Loucy (cell line): ENCODE data around the gene ZNF286A.

ENCODE experiments used
- H2AFZ ChIP-seq: fragments of 200-600 bp; sonication (generic); 2 replicates; pipeline ENCODE4 v1.6.0; 2016; ENCODE audit warnings: antibody characterized with exemption, mild to moderate bottlenecking, low read length, moderate library complexity
- H3F3A ChIP-seq: fragments of 200-600 bp; 2 replicates; pipeline ENCODE4 v1.6.0; 2016; ENCODE audit warnings: antibody characterized with exemption, low read depth, mild to moderate bottlenecking
- H3K27me3 ChIP-seq: fragments of 200-600 bp; sonication (generic); 2 replicates; pipeline ENCODE4 v1.6.1; 2014; ENCODE audit warnings: low read length, mild to moderate bottlenecking; ENCODE audit not compliant: insufficient read depth, poor library complexity, severe bottlenecking
- H3K36me3 ChIP-seq: fragments of 200-600 bp; sonication (generic); 2 replicates; pipeline ENCODE4 v1.6.1; 2016; ENCODE audit warnings: low read length; ENCODE audit not compliant: insufficient read depth
- H3K4me1 ChIP-seq: fragments of 200-600 bp; sonication (generic); 2 replicates; pipeline ENCODE4 v1.5.1; 2014; ENCODE audit warnings: low read length, mild to moderate bottlenecking; ENCODE audit not compliant: insufficient read depth, poor library complexity, severe bottlenecking
- H3K4me2 ChIP-seq: fragments of 200-600 bp; sonication (generic); 2 replicates; pipeline ENCODE4 v1.6.0; 2014; ENCODE audit warnings: antibody characterized with exemption, low read length, low read depth, mild to moderate bottlenecking; ENCODE audit not compliant: poor library complexity, severe bottlenecking
- H3K4me3 ChIP-seq: fragments of 200-600 bp; sonication (generic); 2 replicates; pipeline ENCODE4 v1.5.1; 2014; ENCODE audit warnings: low read length, mild to moderate bottlenecking, mixed read lengths; ENCODE audit not compliant: poor library complexity, severe bottlenecking
- H3K79me2 ChIP-seq: fragments of 200-600 bp; sonication (generic); 2 replicates; pipeline ENCODE4 v1.6.1; 2014; ENCODE audit warnings: low read length; ENCODE audit not compliant: insufficient read depth
- H3K9ac ChIP-seq: fragments of 200-600 bp; sonication (generic); 2 replicates; pipeline ENCODE4 v1.6.0; 2014; ENCODE audit warnings: mild to moderate bottlenecking, low read depth, low read length, moderate library complexity; ENCODE audit not compliant: poor library complexity, severe bottlenecking
- H3K9me2 ChIP-seq: fragments of 200-600 bp; sonication (generic); replicated peaks from 2 replicates; pipeline ENCODE4 v1.6.1; 2016; ENCODE audit warnings: low read depth, low read length, mixed read lengths
- H3K9me3 ChIP-seq: fragments of 200-600 bp; sonication (generic); 2 replicates; pipeline ENCODE4 v1.6.1; 2014; ENCODE audit warnings: mild to moderate bottlenecking, antibody characterized with exemption, low read length, low read depth; ENCODE audit not compliant: insufficient read depth
- H4K20me1 ChIP-seq: fragments of 200-600 bp; sonication (generic); 2 replicates; pipeline ENCODE4 v1.6.0; 2014; ENCODE audit warnings: antibody characterized with exemption, low read length, mild to moderate bottlenecking; ENCODE audit not compliant: insufficient read depth, poor library complexity, severe bottlenecking
- CTCF ChIP-seq: fragments of 200-600 bp; sonication (generic); conservative IDR thresholded peaks from 2 replicates; pipeline ENCODE4 v1.5.1; 2014; ENCODE audit warnings: mild to moderate bottlenecking, antibody characterized with exemption, low read length
- EZH2phosphoT487 ChIP-seq: fragments of 200-600 bp; IDR thresholded peaks from 2 replicates; pipeline ENCODE4 v1.6.1; 2018; ENCODE audit warnings: antibody characterized with exemption, mild to moderate bottlenecking, moderate library complexity, borderline replicate concordance

ZNF286A gene

DNA sequence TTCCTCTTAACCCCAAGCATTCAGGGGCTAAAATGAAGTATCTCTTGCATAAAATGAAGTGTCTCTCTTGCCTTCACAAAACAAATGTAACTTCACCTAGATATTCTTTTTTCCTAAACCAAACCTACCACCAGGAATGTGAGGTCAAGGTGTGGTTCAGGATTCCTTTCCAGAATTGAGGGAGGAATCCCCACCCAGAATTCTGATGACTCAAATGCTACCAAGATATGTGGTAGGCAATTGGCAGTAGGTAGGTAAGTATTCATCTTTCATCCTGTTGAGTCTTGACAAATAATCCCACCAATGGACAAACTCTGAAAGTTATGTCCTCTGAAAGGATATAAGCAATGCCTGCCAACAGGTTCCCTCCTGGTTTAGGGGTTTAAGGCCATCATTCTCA is 41.7 kb upstream of the ZNF286A start:
- no peak overlapping the region for H3K9ac ChIP-seq
- H3K9me2 ChIP-seq = no peaks in the 10 kb centered on the region
- H4K20me1 ChIP-seq = no peaks in the 10 kb centered on the region
- H3K4me2 ChIP-seq = no peak overlapping the region
- H2AFZ ChIP-seq = no peak overlapping the region
- no peak for TF ChIP-seq EZH2phosphoT487
- no peak for TF ChIP-seq CTCF
- H3K27me3 ChIP-seq = no peaks in the 10 kb centered on the region
- no peaks in the 10 kb centered on the region for H3K9me3 ChIP-seq
- H3K36me3 ChIP-seq = no peaks in the 10 kb centered on the region
- H3K4me3 ChIP-seq = no peak overlapping the region
- H3K4me1 ChIP-seq = no peaks in the 10 kb centered on the region
- no peaks in the 10 kb centered on the region for H3K79me2 ChIP-seq
- H3F3A ChIP-seq = no peaks in the 10 kb centered on the region

DNA sequence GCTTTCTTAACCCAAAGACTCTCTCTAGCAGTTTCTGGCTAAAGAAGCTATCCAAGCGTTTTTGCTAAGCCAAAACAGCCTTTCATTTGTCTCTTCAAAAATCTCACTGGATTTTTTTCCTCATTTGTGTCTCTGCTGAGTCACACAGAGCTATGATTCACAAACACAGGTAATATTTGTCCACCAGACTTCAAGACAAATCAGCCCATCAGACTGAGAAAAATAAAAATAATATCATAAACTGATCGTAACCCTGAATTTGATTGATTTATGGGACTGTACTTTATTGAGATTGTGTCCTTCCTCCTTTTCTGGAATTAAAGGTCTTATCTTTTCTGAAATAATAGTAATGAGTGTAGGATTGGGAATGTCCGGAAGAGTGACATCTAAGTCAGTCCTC is 41.3 kb upstream of the ZNF286A start:
- Histone ChIP-seq H3K9me2 (no peaks in the 10 kb centered on the region), H3K4me1 (no peaks in the 10 kb centered on the region), H3F3A (no peaks in the 10 kb centered on the region), H3K79me2 (no peaks in the 10 kb centered on the region), H2AFZ (no peak overlapping the region), H4K20me1 (no peaks in the 10 kb centered on the region), H3K9ac (no peak overlapping the region), H3K4me3 (no peak overlapping the region), H3K36me3 (no peaks in the 10 kb centered on the region), H3K4me2 (no peak overlapping the region), H3K9me3 (no peaks in the 10 kb centered on the region), H3K27me3 (no peaks in the 10 kb centered on the region)
- no peak for TF ChIP-seq CTCF
- TF ChIP-seq EZH2phosphoT487 = no peak

GRCh38 chr17:15659236-15659635 is 40.3 kb upstream of the ZNF286A start:
- H3K9me2 ChIP-seq = no peaks in the 10 kb centered on the region
- H3K36me3 ChIP-seq = no peaks in the 10 kb centered on the region
- no peaks in the 10 kb centered on the region for H3K4me1 ChIP-seq
- H4K20me1 ChIP-seq = no peaks in the 10 kb centered on the region
- H3K9ac ChIP-seq = no peak overlapping the region
- no peak overlapping the region for H3K4me3 ChIP-seq
- no peaks in the 10 kb centered on the region for H3K9me3 ChIP-seq
- no peak overlapping the region for H3K4me2 ChIP-seq
- no peaks in the 10 kb centered on the region for H3K79me2 ChIP-seq
- no peaks in the 10 kb centered on the region for H3F3A ChIP-seq
- H2AFZ ChIP-seq = no peak overlapping the region
- no peaks in the 10 kb centered on the region for H3K27me3 ChIP-seq
- TF ChIP-seq CTCF (no peak), EZH2phosphoT487 (no peak)
